GM21717 (cell line): ENCODE data around the gene PSMD5.

ENCODE experiments used
- ATAC-seq: cut with Tn5 transposase; IDR thresholded peaks from one replicate; pipeline ENCODE4 v1.9.1; 2021; ENCODE audit warnings: mild to moderate bottlenecking, moderate library complexity; ENCODE audit not compliant: unreplicated experiment

PSMD5 gene

GRCh38 chr9:120875643-120875953, 32.9 kb upstream of the PSMD5 start:
- ATAC-seq = no peak

- ATAC-seq = no peak
Observed at GRCh38 chr9:120875195-120875565, 32.5 kb upstream of the PSMD5 start.

GRCh38 chr9:120874226-120875194, 31.8 kb upstream of the PSMD5 start:
- ATAC-seq = no peak

GRCh38 chr9:120873512-120873911, 30.8 kb upstream of the PSMD5 start:
- ATAC-seq = no peak

GRCh38 chr9:120872791-120873502, 30.2 kb upstream of the PSMD5 start:
- no peak for ATAC-seq

- ATAC-seq = no peak
Observed at GRCh38 chr9:120870206-120870605, 27.5 kb upstream of the PSMD5 start.

- no peak for ATAC-seq
Observed at GRCh38 chr9:120869726-120870125, 27.0 kb upstream of the PSMD5 start.

- no peak for ATAC-seq
Observed at GRCh38 chr9:120869360-120869687, 26.6 kb upstream of the PSMD5 start.

- ATAC-seq = peak; percentile 89
Observed at GRCh38 chr9:120868676-120869359, 26.1 kb upstream of the PSMD5 start.

- ATAC-seq = no peak
Observed at GRCh38 chr9:120868339-120868675, 25.6 kb upstream of the PSMD5 start.

GRCh38 chr9:120867676-120868338, 25.1 kb upstream of the PSMD5 start:
- ATAC-seq = no peak

- ATAC-seq = no peak
Observed at GRCh38 chr9:120866651-120867050, 23.9 kb upstream of the PSMD5 start.

GRCh38 chr9:120865809-120866208, 23.1 kb upstream of the PSMD5 start:
- no peak for ATAC-seq

- ATAC-seq = no peak
Observed at GRCh38 chr9:120865176-120865575, 22.5 kb upstream of the PSMD5 start.

- ATAC-seq = no peak
Observed at GRCh38 chr9:120864719-120865118, 22.0 kb upstream of the PSMD5 start.

GRCh38 chr9:120863833-120864232, 21.1 kb upstream of the PSMD5 start:
- no peak for ATAC-seq

GRCh38 chr9:120862452-120862851, 19.7 kb upstream of the PSMD5 start:
- no peak for ATAC-seq

- ATAC-seq = no peak
Observed at GRCh38 chr9:120861935-120862334, 19.2 kb upstream of the PSMD5 start.

GRCh38 chr9:120860083-120860482, 17.4 kb upstream of the PSMD5 start:
- ATAC-seq = no peak

GRCh38 chr9:120859361-120859760, 16.6 kb upstream of the PSMD5 start:
- no peak for ATAC-seq

- ATAC-seq = no peak
Observed at GRCh38 chr9:120857902-120858301, 15.2 kb upstream of the PSMD5 start.
